ENCODE results near the gene CCDC17.

DNA sequence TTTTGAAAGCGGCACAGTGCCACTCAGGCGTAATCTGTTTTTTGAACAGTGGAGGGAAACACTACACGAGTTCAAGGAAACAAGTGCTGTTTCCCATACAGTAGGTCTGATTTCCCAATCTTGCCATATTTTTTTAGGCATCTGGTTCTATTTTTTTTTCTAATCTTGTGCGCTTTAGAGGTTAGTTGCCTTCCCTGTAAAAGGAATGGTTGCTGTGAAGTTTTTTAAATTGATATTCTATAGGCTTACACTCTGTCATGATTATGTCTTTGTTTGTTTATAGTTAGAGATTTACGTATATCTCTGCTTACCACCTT is 38.8 kb downstream of the CCDC17 start:
- TF ChIP-seq CBX8 (IDR thresholded peaks at IDR 0.05) (no peak), EHMT2 (IDR thresholded peaks at IDR 0.05; ENCODE audit: low read depth) (no peak), RARB (CRISPR knock-in tag; IDR thresholded peaks at IDR 0.05) (no peak), EP300 (IDR thresholded peaks at IDR 0.05) (no peak), MAX (IDR thresholded peaks at IDR 0.05) (no peak)
- TF ChIP-seq, protein P1, sequence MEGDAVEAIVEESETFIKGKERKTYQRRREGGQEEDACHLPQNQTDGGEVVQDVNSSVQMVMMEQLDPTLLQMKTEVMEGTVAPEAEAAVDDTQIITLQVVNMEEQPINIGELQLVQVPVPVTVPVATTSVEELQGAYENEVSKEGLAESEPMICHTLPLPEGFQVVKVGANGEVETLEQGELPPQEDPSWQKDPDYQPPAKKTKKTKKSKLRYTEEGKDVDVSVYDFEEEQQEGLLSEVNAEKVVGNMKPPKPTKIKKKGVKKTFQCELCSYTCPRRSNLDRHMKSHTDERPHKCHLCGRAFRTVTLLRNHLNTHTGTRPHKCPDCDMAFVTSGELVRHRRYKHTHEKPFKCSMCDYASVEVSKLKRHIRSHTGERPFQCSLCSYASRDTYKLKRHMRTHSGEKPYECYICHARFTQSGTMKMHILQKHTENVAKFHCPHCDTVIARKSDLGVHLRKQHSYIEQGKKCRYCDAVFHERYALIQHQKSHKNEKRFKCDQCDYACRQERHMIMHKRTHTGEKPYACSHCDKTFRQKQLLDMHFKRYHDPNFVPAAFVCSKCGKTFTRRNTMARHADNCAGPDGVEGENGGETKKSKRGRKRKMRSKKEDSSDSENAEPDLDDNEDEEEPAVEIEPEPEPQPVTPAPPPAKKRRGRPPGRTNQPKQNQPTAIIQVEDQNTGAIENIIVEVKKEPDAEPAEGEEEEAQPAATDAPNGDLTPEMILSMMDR (IDR thresholded peaks at IDR 0.05), result no peak

Measured in A549 (cell line).